CD4-positive, CD25-positive, alpha-beta regulatory T cell (primary cell): ENCODE data around the gene SUSD6. TPM values are rescaled to one million over a fixed set of nuclear protein-coding genes. Genes with fewer than 3 reads are reported as not detected.
"Not testable (repeated sequence)": the region's sequence is repeated elsewhere in the genome, so short reads cannot be mapped to it uniquely, and the experiment has no call there.

Experiments used
- ATAC-seq, 2 donors: fragments of 150-1000 bp; cut with Tn5 transposase; one replicate each; pipeline ENCODE4 v1.10.0; 2021; ENCODE audit warnings: low read depth in 2 of 2, moderate number of reproducible peaks in 2 of 2, moderate library complexity in 1 of 2
- DNase-seq, 3 donors: peaks; one replicate each; pipeline versions ENCODE4 v3.0.0 to v3.0.0-alpha.2; 2012 to 2022; ENCODE audit warnings: mixed read lengths in 1 of 3
- H3K27ac ChIP-seq: one replicate; pipeline ENCODE4 v1.7.0; 2013; ENCODE audit warnings: mild to moderate bottlenecking, low read length; ENCODE audit not compliant: insufficient read depth, poor library complexity, severe bottlenecking
- H3K27me3 ChIP-seq: one replicate; pipeline ENCODE4 v1.7.0; 2013; ENCODE audit warnings: low read length; ENCODE audit not compliant: control insufficient read depth, insufficient read depth
- H3K36me3 ChIP-seq: one replicate; pipeline ENCODE4 v1.7.0; 2013; ENCODE audit warnings: mild to moderate bottlenecking, low read length, moderate library complexity; ENCODE audit not compliant: control insufficient read depth, insufficient read depth
- H3K4me1 ChIP-seq: 2 replicates; pipeline ENCODE4 v1.7.0; 2013; ENCODE audit warnings: mild to moderate bottlenecking, low read length; ENCODE audit not compliant: insufficient read depth, control insufficient read depth, poor library complexity, severe bottlenecking
- H3K4me3 ChIP-seq: one replicate; pipeline ENCODE4 v1.7.0; 2013; ENCODE audit warnings: low read depth, mild to moderate bottlenecking, low read length, moderate library complexity
- H3K9me3 ChIP-seq, 2 experiments: 1 replicate in 1 of 2; 2 replicates in 1 of 2; pipeline ENCODE4 v1.7.0; 2013; ENCODE audit warnings: low read length in 2 of 2, mild to moderate bottlenecking in 1 of 2, moderate library complexity in 1 of 2; ENCODE audit not compliant: control insufficient read depth in 2 of 2
- H3K27ac Mint-ChIP-seq, 3 donors: one replicate each; pipeline ENCODE4 v1.8.0; 2020 to 2022; ENCODE audit warnings: mild to moderate bottlenecking in 3 of 3, mixed read lengths in 3 of 3, moderate library complexity in 2 of 3
- H3K27me3 Mint-ChIP-seq: one replicate; pipeline ENCODE4 v1.8.0; 2022; ENCODE audit warnings: mild to moderate bottlenecking, mixed read lengths
- H3K36me3 Mint-ChIP-seq: one replicate; pipeline ENCODE4 v1.8.0; 2020; ENCODE audit warnings: mixed read lengths
- H3K4me1 Mint-ChIP-seq, 4 donors: one replicate each; pipeline ENCODE4 v1.8.0; 2020 to 2022; ENCODE audit warnings: mixed read lengths in 4 of 4, mild to moderate bottlenecking in 1 of 4
- H3K4me3 Mint-ChIP-seq, 4 donors: one replicate each; pipeline ENCODE4 v1.8.0; 2020 to 2022; ENCODE audit warnings: mild to moderate bottlenecking in 4 of 4, mixed read lengths in 4 of 4, moderate library complexity in 3 of 4
- H3K9me3 Mint-ChIP-seq, 7 donors: one replicate each; pipeline ENCODE4 v1.8.0; 2020 to 2022; ENCODE audit warnings: mixed read lengths in 7 of 7, mild to moderate bottlenecking in 3 of 7, moderate library complexity in 2 of 7
- polyA plus RNA-seq, 4 donors: library from polyadenylated mRNA; unstranded; fragments of 300-500 nt; fragmentation: Illumina TruSeq; gene quantifications; one replicate each; pipeline ENCODE4 v1.2.3, GENCODE V29; 2021
- total RNA-seq: library from RNA; stranded (reverse); gene quantifications from one replicate; pipeline ENCODE4 v1.2.3, GENCODE V29; 2022

The SUSD6 gene
- total and polyA plus RNA-seq, 5 donors from 2014 or later, result 7.7 to 101 (median 9.6) TPM

GRCh38 chr14:69644814-69645213, 33.4 kb downstream of the SUSD6 start:
- Mint-ChIP-seq H3K4me3 (peak overlapping the region in 2 of 4 donors; percentile 33 to 38), H3K9me3 (peaks cover 0 to 14% (median 3%) of the 10 kb centered on the region in 7 donors), H3K27me3 (no peaks in the 10 kb centered on the region), H3K4me1 (peaks cover 52 to 82% (median 71%) of the 10 kb centered on the region in 4 donors), H3K36me3 (peaks cover 34% of the 10 kb centered on the region), H3K27ac (peak overlapping the region in 2 of 3 donors; percentile 34 to 38)
- H3K36me3 ChIP-seq, result peaks cover 3% of the 10 kb centered on the region
- H3K4me3 ChIP-seq, result no peak overlapping the region
- no peak for DNase-seq
- no peaks in the 10 kb centered on the region for H3K27me3 ChIP-seq
- no peak for ATAC-seq
- H3K9me3 ChIP-seq, result peaks cover 0 to 7% of the 10 kb centered on the region in 2 experiments
- no peak overlapping the region for H3K27ac ChIP-seq
- peaks cover 34% of the 10 kb centered on the region for H3K4me1 ChIP-seq

- no peaks in the 10 kb centered on the region for H3K27me3 ChIP-seq
- H3K9me3 Mint-ChIP-seq, result peaks cover 0 to 8% (median 2%) of the 10 kb centered on the region in 7 donors
- peaks cover 3% of the 10 kb centered on the region for H3K36me3 ChIP-seq
- H3K27ac ChIP-seq, result no peak overlapping the region
- H3K4me1 Mint-ChIP-seq, result peaks cover 61 to 95% (median 84%) of the 10 kb centered on the region in 4 donors
- no peak for DNase-seq
- peaks cover 56% of the 10 kb centered on the region for H3K4me1 ChIP-seq
- peak overlapping the region; percentile 57 to 63 (median 62) for H3K27ac Mint-ChIP-seq
- peaks cover 21% of the 10 kb centered on the region for H3K36me3 Mint-ChIP-seq
- H3K27me3 Mint-ChIP-seq, result no peaks in the 10 kb centered on the region
- H3K4me3 ChIP-seq, result no peak overlapping the region
- H3K4me3 Mint-ChIP-seq, result no peak overlapping the region
- H3K9me3 ChIP-seq, result no peaks in the 10 kb centered on the region
- no peak for ATAC-seq
These were observed 35.8 kb downstream of the SUSD6 start for GRCh38 chr14:69647213-69647612.

- H3K4me3 Mint-ChIP-seq, H3K27ac ChIP-seq: not testable (repeated sequence)
These were observed 36.2 kb downstream of the SUSD6 start for GRCh38 chr14:69647642-69648041.

GRCh38 chr14:69648480-69649451, 37.4 kb downstream of the SUSD6 start:
- Mint-ChIP-seq H3K27ac (peak overlapping the region; percentile 9 to 90 (median 62)), H3K4me1 (peaks cover 53 to 93% (median 81%) of the 10 kb centered on the region in 4 donors), H3K9me3 (no peaks in the 10 kb centered on the region), H3K4me3 (peak overlapping the region in 2 of 4 donors; percentile 22 to 30), H3K27me3 (no peaks in the 10 kb centered on the region), H3K36me3 (peaks cover 9% of the 10 kb centered on the region)
- Histone ChIP-seq H3K36me3 (no peaks in the 10 kb centered on the region), H3K4me1 (peaks cover 67% of the 10 kb centered on the region), H3K27me3 (no peaks in the 10 kb centered on the region), H3K27ac (no peak overlapping the region), H3K9me3 (no peaks in the 10 kb centered on the region), H3K4me3 (peak overlapping the region; percentile 13)
- ATAC-seq (no peak), DNase-seq (no peak)

More at GRCh38 chr14:69647642-69648041, 36.2 kb downstream of the SUSD6 start:
- not testable (repeated sequence) for ATAC-seq, H3K4me3 ChIP-seq, H3K27me3 ChIP-seq, DNase-seq, H3K27me3 Mint-ChIP-seq, H3K9me3 Mint-ChIP-seq, H3K9me3 ChIP-seq, H3K36me3 ChIP-seq
- peaks cover 18% of the 10 kb centered on the region for H3K36me3 Mint-ChIP-seq
- peak overlapping the region in 2 of 3 donors; percentile 57 to 63 for H3K27ac Mint-ChIP-seq
- H3K4me1 Mint-ChIP-seq, result peaks cover 58 to 94% (median 83%) of the 10 kb centered on the region in 4 donors
- peaks cover 60% of the 10 kb centered on the region for H3K4me1 ChIP-seq

GRCh38 chr14:69650948-69651369, 39.6 kb downstream of the SUSD6 start:
- Mint-ChIP-seq H3K27me3 (no peaks in the 10 kb centered on the region), H3K4me3 (peak overlapping the region; percentile 10 to 62 (median 27)), H3K36me3 (peaks cover 14% of the 10 kb centered on the region), H3K4me1 (peaks cover 45 to 93% (median 83%) of the 10 kb centered on the region in 4 donors), H3K27ac (peak overlapping the region; percentile 28 to 91 (median 74)), H3K9me3 (no peaks in the 10 kb centered on the region)
- ATAC-seq (peak; percentile 23 to 55), DNase-seq (no peak)
- Histone ChIP-seq H3K9me3 (no peaks in the 10 kb centered on the region), H3K4me1 (peaks cover 66% of the 10 kb centered on the region), H3K27ac (no peak overlapping the region), H3K4me3 (peak overlapping the region; percentile 23), H3K36me3 (no peaks in the 10 kb centered on the region), H3K27me3 (no peaks in the 10 kb centered on the region)

- H3K4me3 Mint-ChIP-seq, result peak overlapping the region in 3 of 4 donors; percentile 10 to 62 (median 16)
- H3K4me3 ChIP-seq, result no peak overlapping the region
- H3K4me1 Mint-ChIP-seq, result peaks cover 45 to 94% (median 80%) of the 10 kb centered on the region in 4 donors
These were observed 40.3 kb downstream of the SUSD6 start for GRCh38 chr14:69651664-69652063.

GRCh38 chr14:69652942-69653684, 41.7 kb downstream of the SUSD6 start:
- ATAC-seq, result peak in 1 of 2 donors; percentile 23
- no peaks in the 10 kb centered on the region for H3K27me3 ChIP-seq

More at GRCh38 chr14:69651664-69652063, 40.3 kb downstream of the SUSD6 start:
- Mint-ChIP-seq H3K9me3 (no peaks in the 10 kb centered on the region), H3K36me3 (peaks cover 10% of the 10 kb centered on the region), H3K27me3 (no peaks in the 10 kb centered on the region), H3K27ac (peak overlapping the region; percentile 28 to 91 (median 34))
- Histone ChIP-seq H3K36me3 (no peaks in the 10 kb centered on the region), H3K9me3 (no peaks in the 10 kb centered on the region), H3K27ac (no peak overlapping the region), H3K4me1 (peaks cover 69% of the 10 kb centered on the region), H3K27me3 (no peaks in the 10 kb centered on the region)
- no peak for DNase-seq
- no peak for ATAC-seq

More at GRCh38 chr14:69652942-69653684, 41.7 kb downstream of the SUSD6 start:
- no peaks in the 10 kb centered on the region for H3K27me3 Mint-ChIP-seq
- H3K36me3 Mint-ChIP-seq, result peaks cover 10% of the 10 kb centered on the region
- peak overlapping the region; percentile 12 to 83 (median 82) for H3K27ac Mint-ChIP-seq
- peak overlapping the region in 2 of 4 donors; percentile 7 to 20 for H3K4me3 Mint-ChIP-seq
- peaks cover 46 to 95% (median 82%) of the 10 kb centered on the region in 4 donors for H3K4me1 Mint-ChIP-seq
- no peaks in the 10 kb centered on the region for H3K9me3 ChIP-seq
- H3K4me3 ChIP-seq, result no peak overlapping the region
- no peak for DNase-seq
- H3K4me1 ChIP-seq, result peaks cover 61% of the 10 kb centered on the region
- no peaks in the 10 kb centered on the region for H3K36me3 ChIP-seq
- no peaks in the 10 kb centered on the region for H3K9me3 Mint-ChIP-seq
- H3K27ac ChIP-seq, result no peak overlapping the region
